HepG2 (cell line): ENCODE measurements around the gene AJM1. TPM values are rescaled to one million over a fixed set of nuclear protein-coding genes. Genes with fewer than 3 reads are reported as not detected.
A peak's percentile ranks its signal among the peaks of the same experiment; 100 is the strongest.

Source experiments
- HMGA1 ChIP-seq: sonication (generic); formaldehyde crosslinking; conservative IDR thresholded peaks from 2 replicates; pipeline ENCODE4 v1.4.0; 2020; ENCODE audit warnings: missing genetic modification reagents
- KLF11 ChIP-seq: IDR thresholded peaks from 2 replicates; pipeline ENCODE4 v1.6.1; 2016; ENCODE audit warnings: missing compliant biosample characterization
- MAFK ChIP-seq, 2 experiments: IDR thresholded peaks in 1 of 2; conservative IDR thresholded peaks in 1 of 2; 2 replicates each; pipeline ENCODE4 v1.6.1; 2011; ENCODE audit warnings: improper control_type of control experiment in 2 of 2, low read length in 2 of 2
- MED1 ChIP-seq: sonication (generic); formaldehyde crosslinking; IDR thresholded peaks from 2 replicates; pipeline ENCODE4 v1.4.0; 2020; ENCODE audit warnings: missing genetic modification reagents
- SIN3B ChIP-seq: fragments of 150-350 bp; IDR thresholded peaks from 2 replicates; pipeline ENCODE4 v1.6.1; 2014; ENCODE audit warnings: low read length
- SMARCC2 ChIP-seq: fragments of 450-650 bp; IDR thresholded peaks from 2 replicates; pipeline ENCODE4 v1.6.1; 2017; ENCODE audit warnings: antibody characterized with exemption, mild to moderate bottlenecking
- ZNF160 ChIP-seq: sonication (generic); formaldehyde crosslinking; IDR thresholded peaks from 2 replicates; pipeline ENCODE4 v1.8.0; 2022; ENCODE audit warnings: mild to moderate bottlenecking, inconsistent platforms, missing genetic modification reagents
- ZNF3 ChIP-seq: IDR thresholded peaks from 2 replicates; pipeline ENCODE4 v1.7.0; 2017; ENCODE audit warnings: inconsistent platforms
- ZNF382 ChIP-seq: sonication (generic); formaldehyde crosslinking; IDR thresholded peaks from 2 replicates; pipeline ENCODE4 v1.5.0; 2020; ENCODE audit warnings: missing genetic modification reagents, mild to moderate bottlenecking, borderline replicate concordance
- ZNF441 ChIP-seq: sonication (generic); formaldehyde crosslinking; IDR thresholded peaks from 2 replicates; pipeline ENCODE4 v1.7.0; 2021; ENCODE audit warnings: missing genetic modification reagents, borderline replicate concordance
- ZNF563 ChIP-seq: sonication (generic); formaldehyde crosslinking; IDR thresholded peaks from 2 replicates; pipeline ENCODE4 v1.8.0; 2022; ENCODE audit warnings: mild to moderate bottlenecking, moderate library complexity, missing genetic modification reagents
- ZNF605 ChIP-seq: sonication (generic); formaldehyde crosslinking; IDR thresholded peaks from 2 replicates; pipeline ENCODE4 v1.8.0; 2022; ENCODE audit warnings: mild to moderate bottlenecking, missing genetic modification reagents
- ZNF713 ChIP-seq: sonication (generic); formaldehyde crosslinking; IDR thresholded peaks from 2 replicates; pipeline ENCODE4 v1.4.0; 2020; ENCODE audit warnings: mild to moderate bottlenecking, missing genetic modification reagents
- ZZZ3 ChIP-seq: sonication (generic); formaldehyde crosslinking; IDR thresholded peaks from 2 replicates; pipeline ENCODE4 v1.4.0; 2020; ENCODE audit warnings: missing genetic modification reagents, mild to moderate bottlenecking, borderline replicate concordance
- polyA plus RNA-seq, 8 experiments: library from polyadenylated mRNA; depleted of rRNA in 3 of 8; stranded (reverse) in 7 of 8; unstranded in 1 of 8; fragments of >200 nt; fragmentation: Illumina TruSeq in 4 of 8; extraction: Trizol in 4 of 8; gene quantifications; 2 replicates each; pipeline versions ENCODE4 v1.2.1 to v1.2.3, GENCODE V29; 2011 to 2016; ENCODE audit warnings: low read depth in 4 of 8, missing spikeins in 1 of 8, mixed read lengths in 1 of 8; ENCODE audit not compliant: insufficient read depth in 1 of 8
- total RNA-seq, 5 experiments: library from RNA; depleted of rRNA; stranded (reverse); fragments of >200 nt; fragmentation: Illumina TruSeq; extraction: Trizol; gene quantifications; 2 replicates each; pipeline ENCODE4 v1.2.3, GENCODE V29; 2016; ENCODE audit warnings: low read depth in 1 of 5
- TF ChIP-seq, protein P1 (sequence below), 2 experiments: fragments of 450-650 bp in 1 of 2; sonication (generic) in 1 of 2; formaldehyde crosslinking in 1 of 2; IDR thresholded peaks; 2 replicates each; pipeline versions ENCODE4 v1.6.1 to v1.8.0; 2016 to 2022; ENCODE audit warnings: antibody characterized with exemption in 1 of 2, mild to moderate bottlenecking in 1 of 2, missing genetic modification reagents in 1 of 2
- TF ChIP-seq, protein P2 (sequence below): conservative IDR thresholded peaks from 2 replicates; pipeline ENCODE4 v1.6.1; 2018; ENCODE audit warnings: missing genetic modification reagents
- TF ChIP-seq, protein P3 (sequence below): sonication (generic); formaldehyde crosslinking; IDR thresholded peaks from 2 replicates; pipeline ENCODE4 v1.8.1; 2022; ENCODE audit warnings: mild to moderate bottlenecking, missing genetic modification reagents

Gene AJM1
- total and polyA plus RNA-seq, 2 of the 13 experiments (the other 11 are each of a cell fraction or from before 2014, with no cell fraction given) = 1.1 to 1.2 TPM

DNA sequence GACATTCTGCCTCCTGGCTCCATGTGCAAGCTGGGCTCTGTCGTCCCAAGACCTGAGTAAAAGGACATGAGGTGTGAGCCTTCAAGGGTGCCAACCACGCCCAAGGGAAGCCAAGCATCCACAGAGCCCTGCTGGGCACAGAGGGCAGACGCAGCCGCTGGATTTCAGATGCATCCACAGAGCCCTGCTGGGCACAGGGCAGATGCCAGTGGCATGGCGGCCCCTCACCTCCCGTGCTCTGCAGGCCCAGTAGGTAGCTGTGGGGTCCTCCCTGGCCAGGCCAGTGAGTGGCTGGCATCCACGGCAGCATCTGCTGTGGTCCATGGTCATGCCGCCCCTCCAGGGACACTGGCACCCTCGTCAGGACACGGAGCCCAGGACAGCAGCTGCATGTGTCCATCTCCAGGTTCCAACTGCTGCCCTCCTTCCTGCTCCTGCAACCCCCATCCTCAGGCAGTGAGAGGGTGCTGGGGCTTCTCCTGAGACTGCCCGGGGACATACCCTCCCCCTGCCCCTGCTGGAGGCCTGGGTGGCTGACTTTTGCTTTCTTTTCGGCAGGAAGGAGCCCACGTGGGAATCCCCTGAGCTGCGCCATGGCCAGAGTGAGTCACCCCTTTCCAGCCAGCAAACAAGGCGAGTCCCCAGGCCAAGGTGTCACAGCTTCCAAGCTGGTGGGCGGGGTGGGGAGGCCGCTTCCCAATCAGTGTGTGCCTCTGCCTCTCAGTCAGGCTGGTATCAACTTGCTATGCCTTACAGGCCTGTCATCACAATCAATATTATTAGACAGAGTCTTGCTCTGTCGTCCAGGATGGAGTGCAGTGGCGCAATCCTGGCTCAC lies 40.0 kb downstream of the AJM1 start (continued):
- TF ChIP-seq, protein P1, sequence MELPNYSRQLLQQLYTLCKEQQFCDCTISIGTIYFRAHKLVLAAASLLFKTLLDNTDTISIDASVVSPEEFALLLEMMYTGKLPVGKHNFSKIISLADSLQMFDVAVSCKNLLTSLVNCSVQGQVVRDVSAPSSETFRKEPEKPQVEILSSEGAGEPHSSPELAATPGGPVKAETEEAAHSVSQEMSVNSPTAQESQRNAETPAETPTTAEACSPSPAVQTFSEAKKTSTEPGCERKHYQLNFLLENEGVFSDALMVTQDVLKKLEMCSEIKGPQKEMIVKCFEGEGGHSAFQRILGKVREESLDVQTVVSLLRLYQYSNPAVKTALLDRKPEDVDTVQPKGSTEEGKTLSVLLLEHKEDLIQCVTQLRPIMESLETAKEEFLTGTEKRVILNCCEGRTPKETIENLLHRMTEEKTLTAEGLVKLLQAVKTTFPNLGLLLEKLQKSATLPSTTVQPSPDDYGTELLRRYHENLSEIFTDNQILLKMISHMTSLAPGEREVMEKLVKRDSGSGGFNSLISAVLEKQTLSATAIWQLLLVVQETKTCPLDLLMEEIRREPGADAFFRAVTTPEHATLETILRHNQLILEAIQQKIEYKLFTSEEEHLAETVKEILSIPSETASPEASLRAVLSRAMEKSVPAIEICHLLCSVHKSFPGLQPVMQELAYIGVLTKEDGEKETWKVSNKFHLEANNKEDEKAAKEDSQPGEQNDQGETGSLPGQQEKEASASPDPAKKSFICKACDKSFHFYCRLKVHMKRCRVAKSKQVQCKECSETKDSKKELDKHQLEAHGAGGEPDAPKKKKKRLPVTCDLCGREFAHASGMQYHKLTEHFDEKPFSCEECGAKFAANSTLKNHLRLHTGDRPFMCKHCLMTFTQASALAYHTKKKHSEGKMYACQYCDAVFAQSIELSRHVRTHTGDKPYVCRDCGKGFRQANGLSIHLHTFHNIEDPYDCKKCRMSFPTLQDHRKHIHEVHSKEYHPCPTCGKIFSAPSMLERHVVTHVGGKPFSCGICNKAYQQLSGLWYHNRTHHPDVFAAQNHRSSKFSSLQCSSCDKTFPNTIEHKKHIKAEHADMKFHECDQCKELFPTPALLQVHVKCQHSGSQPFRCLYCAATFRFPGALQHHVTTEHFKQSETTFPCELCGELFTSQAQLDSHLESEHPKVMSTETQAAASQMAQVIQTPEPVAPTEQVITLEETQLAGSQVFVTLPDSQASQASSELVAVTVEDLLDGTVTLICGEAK (IDR thresholded peaks at IDR 0.05) = no peak
- TF ChIP-seq, protein P1 (CRISPR knock-in tag; IDR thresholded peaks at IDR 0.05) = no peak; the same call in 1 of the 2 replicates
- TF ChIP-seq MED1 (CRISPR knock-in tag) (peak; percentile 88), HMGA1 (CRISPR knock-in tag) (no peak), ZNF605 (no peak; the same call in none of the 2 replicates), MAFK (conservative IDR thresholded peaks at IDR 0.05 in 1 of 2, IDR thresholded peaks at IDR 0.05 in 1 of 2; ENCODE audit: low read length in 2 of 2) (no peak), ZNF3 (CRISPR knock-in tag) (no peak), ZNF441 (CRISPR knock-in tag) (no peak; the same call in 1 of the 2 replicates), SIN3B (no peak), ZNF713 (CRISPR knock-in tag) (no peak), ZNF563 (CRISPR knock-in tag) (peak; percentile 4), SMARCC2 (no peak), ZNF382 (CRISPR knock-in tag) (no peak), KLF11 (CRISPR knock-in tag) (peak; percentile 50; the same call in 1 of the 2 replicates), ZZZ3 (CRISPR knock-in tag) (peak; percentile 64; the same call in 1 of the 2 replicates), ZNF160 (CRISPR knock-in tag) (no peak)
- TF ChIP-seq, protein P2, sequence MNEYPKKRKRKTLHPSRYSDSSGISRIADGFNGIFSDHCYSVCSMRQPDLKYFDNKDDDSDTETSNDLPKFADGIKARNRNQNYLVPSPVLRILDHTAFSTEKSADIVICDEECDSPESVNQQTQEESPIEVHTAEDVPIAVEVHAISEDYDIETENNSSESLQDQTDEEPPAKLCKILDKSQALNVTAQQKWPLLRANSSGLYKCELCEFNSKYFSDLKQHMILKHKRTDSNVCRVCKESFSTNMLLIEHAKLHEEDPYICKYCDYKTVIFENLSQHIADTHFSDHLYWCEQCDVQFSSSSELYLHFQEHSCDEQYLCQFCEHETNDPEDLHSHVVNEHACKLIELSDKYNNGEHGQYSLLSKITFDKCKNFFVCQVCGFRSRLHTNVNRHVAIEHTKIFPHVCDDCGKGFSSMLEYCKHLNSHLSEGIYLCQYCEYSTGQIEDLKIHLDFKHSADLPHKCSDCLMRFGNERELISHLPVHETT = peak; percentile 49; the same call in 1 of the 2 replicates
- TF ChIP-seq, protein P3, sequence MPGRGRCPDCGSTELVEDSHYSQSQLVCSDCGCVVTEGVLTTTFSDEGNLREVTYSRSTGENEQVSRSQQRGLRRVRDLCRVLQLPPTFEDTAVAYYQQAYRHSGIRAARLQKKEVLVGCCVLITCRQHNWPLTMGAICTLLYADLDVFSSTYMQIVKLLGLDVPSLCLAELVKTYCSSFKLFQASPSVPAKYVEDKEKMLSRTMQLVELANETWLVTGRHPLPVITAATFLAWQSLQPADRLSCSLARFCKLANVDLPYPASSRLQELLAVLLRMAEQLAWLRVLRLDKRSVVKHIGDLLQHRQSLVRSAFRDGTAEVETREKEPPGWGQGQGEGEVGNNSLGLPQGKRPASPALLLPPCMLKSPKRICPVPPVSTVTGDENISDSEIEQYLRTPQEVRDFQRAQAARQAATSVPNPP (CRISPR knock-in tag) = no peak
